Measurements from ENCODE around the gene PMFBP1. TPM values are rescaled to one million over a fixed set of nuclear protein-coding genes. Genes with fewer than 3 reads are reported as not detected.

PMFBP1 gene
- total and polyA plus RNA-seq, 2 donors (not counting 1 experiment from before 2014, with no cell fraction given): 1.2 to 9.5 TPM

DNA sequence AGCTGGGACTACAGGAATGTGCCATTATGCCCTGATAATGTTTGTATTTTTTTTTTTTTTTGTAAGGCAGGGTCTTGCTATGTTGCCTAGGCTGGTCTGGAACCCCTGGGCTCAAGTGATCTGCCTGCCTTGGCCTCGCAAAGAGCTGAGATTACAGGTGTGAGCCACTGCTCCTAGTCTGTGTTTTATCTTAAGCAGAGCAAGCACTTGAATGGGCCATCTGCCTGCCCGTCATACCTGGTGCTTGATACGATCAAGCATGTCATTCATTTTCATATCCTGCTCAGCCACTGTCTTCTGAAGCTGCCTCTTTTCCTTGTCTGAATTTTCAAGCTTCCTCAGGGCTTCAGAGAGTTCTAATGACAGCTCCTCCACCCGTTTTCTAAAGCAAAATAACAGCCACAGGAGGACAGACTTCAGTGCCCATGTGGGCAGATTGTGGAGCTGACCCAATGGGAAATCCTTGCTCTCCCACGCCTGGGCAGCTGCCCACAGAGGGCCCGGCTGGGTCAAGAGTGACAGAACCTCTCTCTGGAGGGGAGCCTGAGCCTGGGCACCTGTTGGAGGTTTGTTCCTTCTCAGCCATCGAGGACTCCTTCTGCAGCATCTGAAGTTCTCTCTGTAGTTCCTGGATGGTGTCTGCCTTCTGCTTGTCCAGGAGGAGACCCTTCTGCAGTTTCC, 41.8 kb downstream of the PMFBP1 start:
- intact Hi-C loops (cut with micrococcal nuclease): loop anchor here (5.0 kb wide), 1 partner anchor 72 kb away; no protein-coding TSS in a partner anchor
- Mint-ChIP-seq H3K4me3 (no peak overlapping the region), H3K27me3 (no peaks in the 10 kb centered on the region), H3K27ac (no peak overlapping the region), H3K4me1 (no peaks in the 10 kb centered on the region), H3K9me3 (ENCODE audit: insufficient read depth) (no peaks in the 10 kb centered on the region)
- Histone ChIP-seq H2AFZ (ENCODE audit: insufficient read depth, low read depth, low read length, poor library complexity, severe bottlenecking) (no peak overlapping the region), H3K27me3 (replicated peaks in 1 of 4; ENCODE audit: control extremely low read depth in 1 of 4, control insufficient read depth in 3 of 4, insufficient read depth in 4 of 4, low read length in 3 of 4) (no peaks in the 10 kb centered on the region), H4K20me1 (ENCODE audit: control insufficient read depth, insufficient read depth, low read length, poor library complexity, severe bottlenecking) (no peaks in the 10 kb centered on the region), H3K27ac (ENCODE audit: low read length in 2 of 2) (no peak overlapping the region), H3K79me2 (ENCODE audit: control insufficient read depth, insufficient read depth, low read length) (no peaks in the 10 kb centered on the region), H3K4me1 (ENCODE audit: control insufficient read depth in 2 of 2, insufficient read depth in 2 of 2, low read length in 2 of 2) (peaks cover 0 to 2% of the 10 kb centered on the region in 2 donors), H3K9me3 (ENCODE audit: control extremely low read depth in 1 of 3, control insufficient read depth in 2 of 3, insufficient read depth in 1 of 3, low read length in 2 of 3) (no peaks in the 10 kb centered on the region), H3K4me2 (replicated peaks; ENCODE audit: low read depth, low read length, poor library complexity, severe bottlenecking) (no peak overlapping the region), H3K4me3 (ENCODE audit: control extremely low read depth in 1 of 5, extremely low read depth in 1 of 5, insufficient read depth in 1 of 5, low read depth in 2 of 5, low read length in 4 of 5) (no peak overlapping the region), H3K9ac (ENCODE audit: low read length) (no peak overlapping the region), H3K36me3 (replicated peaks in 1 of 2; ENCODE audit: control extremely low read depth in 1 of 2, control insufficient read depth in 1 of 2, extremely low read depth in 1 of 2, insufficient read depth in 2 of 2, low read length in 1 of 2) (no peaks in the 10 kb centered on the region)
- POLR2A ChIA-PET: no interaction called here
- 82% methylated on average over 6 of the region's 7 CpGs for WGBS (ENCODE audit: insufficient coverage)
- TF ChIP-seq, protein P1, sequence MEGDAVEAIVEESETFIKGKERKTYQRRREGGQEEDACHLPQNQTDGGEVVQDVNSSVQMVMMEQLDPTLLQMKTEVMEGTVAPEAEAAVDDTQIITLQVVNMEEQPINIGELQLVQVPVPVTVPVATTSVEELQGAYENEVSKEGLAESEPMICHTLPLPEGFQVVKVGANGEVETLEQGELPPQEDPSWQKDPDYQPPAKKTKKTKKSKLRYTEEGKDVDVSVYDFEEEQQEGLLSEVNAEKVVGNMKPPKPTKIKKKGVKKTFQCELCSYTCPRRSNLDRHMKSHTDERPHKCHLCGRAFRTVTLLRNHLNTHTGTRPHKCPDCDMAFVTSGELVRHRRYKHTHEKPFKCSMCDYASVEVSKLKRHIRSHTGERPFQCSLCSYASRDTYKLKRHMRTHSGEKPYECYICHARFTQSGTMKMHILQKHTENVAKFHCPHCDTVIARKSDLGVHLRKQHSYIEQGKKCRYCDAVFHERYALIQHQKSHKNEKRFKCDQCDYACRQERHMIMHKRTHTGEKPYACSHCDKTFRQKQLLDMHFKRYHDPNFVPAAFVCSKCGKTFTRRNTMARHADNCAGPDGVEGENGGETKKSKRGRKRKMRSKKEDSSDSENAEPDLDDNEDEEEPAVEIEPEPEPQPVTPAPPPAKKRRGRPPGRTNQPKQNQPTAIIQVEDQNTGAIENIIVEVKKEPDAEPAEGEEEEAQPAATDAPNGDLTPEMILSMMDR (IDR thresholded peaks at IDR 0.05): no peak
- no peak for TF ChIP-seq EZH2 (IDR thresholded peaks at IDR 0.05; ENCODE audit: borderline replicate concordance, insufficient read depth, low read depth, low read length, poor library complexity, severe bottlenecking)
- no peak for DNase-seq
- CTCF ChIA-PET: interaction anchor here (1.3 kb wide), 1 partner anchor 12 kb away, joined by 3 read pairs; no protein-coding TSS in a partner anchor
- ATAC-seq (ENCODE audit: low read depth): no peak

DNA sequence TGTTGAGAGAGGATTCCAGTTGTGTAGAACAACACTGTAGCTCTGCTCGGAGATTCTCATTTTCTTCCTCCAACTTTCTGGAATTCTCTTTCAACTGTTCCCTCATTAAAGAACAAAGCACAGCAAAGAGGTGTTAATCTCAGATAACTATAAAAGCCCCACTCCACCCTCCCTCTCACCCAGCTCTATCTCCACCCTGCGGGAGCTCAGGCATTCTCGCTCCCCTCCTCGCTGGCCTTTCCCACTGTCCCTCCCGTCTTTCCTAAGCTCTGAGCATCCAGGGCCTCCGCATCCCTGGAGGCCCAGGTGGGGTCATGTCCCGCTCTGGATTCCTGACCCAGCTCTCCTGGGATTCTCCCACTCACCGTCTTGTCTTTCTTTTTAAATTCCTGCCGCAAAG, 43.3 kb downstream of the PMFBP1 start:
- Histone ChIP-seq H3K36me3 (replicated peaks in 1 of 2; ENCODE audit: control extremely low read depth in 1 of 2, control insufficient read depth in 1 of 2, extremely low read depth in 1 of 2, insufficient read depth in 2 of 2, low read length in 1 of 2) (no peaks in the 10 kb centered on the region), H3K27me3 (replicated peaks in 1 of 4; ENCODE audit: control extremely low read depth in 1 of 4, control insufficient read depth in 3 of 4, insufficient read depth in 4 of 4, low read length in 3 of 4) (no peaks in the 10 kb centered on the region), H3K4me3 (ENCODE audit: control extremely low read depth in 1 of 5, extremely low read depth in 1 of 5, insufficient read depth in 1 of 5, low read depth in 2 of 5, low read length in 4 of 5) (no peak overlapping the region), H2AFZ (ENCODE audit: insufficient read depth, low read depth, low read length, poor library complexity, severe bottlenecking) (no peak overlapping the region), H3K79me2 (ENCODE audit: control insufficient read depth, insufficient read depth, low read length) (no peaks in the 10 kb centered on the region), H3K9ac (ENCODE audit: low read length) (no peak overlapping the region), H3K27ac (ENCODE audit: low read length in 2 of 2) (no peak overlapping the region), H3K4me1 (ENCODE audit: control insufficient read depth in 2 of 2, insufficient read depth in 2 of 2, low read length in 2 of 2) (peaks cover 0 to 6% of the 10 kb centered on the region in 2 donors), H3K9me3 (ENCODE audit: control extremely low read depth in 1 of 3, control insufficient read depth in 2 of 3, insufficient read depth in 1 of 3, low read length in 2 of 3) (no peaks in the 10 kb centered on the region), H4K20me1 (ENCODE audit: control insufficient read depth, insufficient read depth, low read length, poor library complexity, severe bottlenecking) (no peaks in the 10 kb centered on the region), H3K4me2 (replicated peaks; ENCODE audit: low read depth, low read length, poor library complexity, severe bottlenecking) (no peak overlapping the region)
- WGBS (ENCODE audit: insufficient coverage): 89% methylated on average over 7 of the region's 9 CpGs
- ChIA-PET POLR2A (no interaction called here), CTCF (interaction anchor here (1.2 to 2.1 kb wide), 3 partner anchors 11 to 704 kb away, joined by 3 to 10 read pairs (median 3); no protein-coding TSS in a partner anchor)
- no peaks in the 10 kb centered on the region for H3K4me1 Mint-ChIP-seq
- no peak for TF ChIP-seq EZH2 (IDR thresholded peaks at IDR 0.05; ENCODE audit: borderline replicate concordance, insufficient read depth, low read depth, low read length, poor library complexity, severe bottlenecking)
- TF ChIP-seq, protein P1 (IDR thresholded peaks at IDR 0.05): no peak
- no peak overlapping the region for H3K27ac Mint-ChIP-seq
- H3K27me3 Mint-ChIP-seq: no peaks in the 10 kb centered on the region
- H3K9me3 Mint-ChIP-seq (ENCODE audit: insufficient read depth): no peaks in the 10 kb centered on the region
- ATAC-seq (ENCODE audit: low read depth) (no peak), DNase-seq (no peak)
- H3K4me3 Mint-ChIP-seq: no peak overlapping the region
- intact Hi-C loops (cut with micrococcal nuclease): loop anchor here (5.0 kb wide), 1 partner anchor 74 kb away; no protein-coding TSS in a partner anchor
